ENCODE data around the gene SGTA.

SGTA gene

DNA sequence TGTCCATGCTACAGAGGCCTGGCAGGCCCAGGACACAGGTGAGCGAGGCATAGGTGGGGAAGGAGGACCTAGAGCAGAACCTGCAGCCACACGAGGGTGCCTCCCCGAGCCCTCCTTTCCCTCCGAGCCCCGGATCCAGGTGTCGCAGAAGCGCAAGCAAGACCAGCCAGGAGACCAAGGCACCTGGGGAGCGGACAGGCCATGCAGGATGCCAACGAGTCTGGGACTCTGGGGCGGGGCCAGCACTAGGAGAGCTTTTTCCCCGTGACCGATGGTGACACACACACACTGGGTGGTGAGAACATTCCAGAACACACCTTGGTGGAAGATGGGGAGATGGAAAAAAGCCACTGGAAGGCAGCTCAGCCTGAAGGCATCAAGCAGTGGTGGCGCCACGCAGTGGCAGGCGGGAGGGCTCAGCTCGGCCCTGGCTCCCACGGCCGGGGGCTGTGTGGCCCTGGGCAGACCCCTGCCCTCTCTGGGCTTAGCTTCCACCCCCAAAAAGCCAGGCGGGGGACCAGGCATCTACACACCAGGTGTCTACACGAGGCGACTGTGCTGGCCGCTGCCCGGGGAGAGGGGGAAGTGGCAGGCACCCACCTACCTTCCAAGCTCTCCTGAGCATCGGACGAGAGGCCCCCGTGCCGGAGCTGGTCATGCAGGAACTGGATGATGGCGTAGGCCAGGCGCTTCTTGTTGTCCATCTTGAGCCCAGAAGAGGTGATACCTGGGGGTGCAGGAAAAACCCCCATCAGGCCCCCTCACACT is 14.5 kb downstream of the SGTA start:
- peaks cover 2% of the 10 kb centered on the region for H3K36me3 ChIP-seq (ENCODE audit: control insufficient read depth, insufficient read depth, low read length)
- H2AFZ ChIP-seq: no peak overlapping the region
- no peak for TF ChIP-seq CTCF (IDR thresholded peaks at IDR 0.05)
- H3K27ac ChIP-seq: no peak overlapping the region
- H3K9me3 ChIP-seq (ENCODE audit: control insufficient read depth, low read length): no peaks in the 10 kb centered on the region
- H3K79me2 ChIP-seq: peaks cover 54% of the 10 kb centered on the region
- no peak overlapping the region for H3K4me2 ChIP-seq (ENCODE audit: low read length)
- no peaks in the 10 kb centered on the region for H3K4me1 ChIP-seq
- no peaks in the 10 kb centered on the region for H3K27me3 ChIP-seq (ENCODE audit: control insufficient read depth, insufficient read depth, low read length)
- H3K4me3 ChIP-seq (ENCODE audit: low read depth, low read length): no peak overlapping the region
- H3K9ac ChIP-seq: no peak overlapping the region

DNA sequence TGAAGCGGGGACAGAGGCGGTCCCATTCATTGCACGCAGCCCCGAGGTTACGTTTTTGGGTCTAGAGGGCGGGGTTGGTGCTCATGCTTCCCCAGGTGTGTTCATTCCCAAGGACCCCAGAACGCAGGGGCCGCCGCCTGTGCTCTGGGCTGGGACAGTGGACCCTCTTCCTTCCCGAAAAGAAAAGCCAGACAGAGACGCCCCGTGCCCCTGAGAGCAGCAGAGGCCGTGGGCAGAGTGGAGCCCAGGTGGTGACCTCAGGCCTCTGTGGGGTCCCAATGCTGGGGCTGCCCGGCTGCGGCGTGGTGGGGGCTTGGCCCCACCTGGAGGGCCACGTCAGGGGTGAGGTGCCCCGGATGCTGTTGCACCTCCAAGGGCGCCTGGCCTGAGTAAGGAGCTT is 15.4 kb downstream of the SGTA start:
- Histone ChIP-seq H3K4me3 (ENCODE audit: low read depth, low read length) (no peak overlapping the region), H3K4me2 (ENCODE audit: low read length) (no peak overlapping the region), H3K27ac (no peak overlapping the region), H3K9me3 (ENCODE audit: control insufficient read depth, low read length) (no peaks in the 10 kb centered on the region), H3K4me1 (no peaks in the 10 kb centered on the region), H3K79me2 (peaks cover 53% of the 10 kb centered on the region), H3K9ac (no peak overlapping the region), H2AFZ (no peak overlapping the region), H3K27me3 (ENCODE audit: control insufficient read depth, insufficient read depth, low read length) (no peaks in the 10 kb centered on the region), H3K36me3 (ENCODE audit: control insufficient read depth, insufficient read depth, low read length) (peaks cover 2% of the 10 kb centered on the region)
- TF ChIP-seq CTCF (IDR thresholded peaks at IDR 0.05): no peak

- H3K4me2 ChIP-seq (ENCODE audit: low read length): no peak overlapping the region
- no peak overlapping the region for H3K4me3 ChIP-seq (ENCODE audit: low read depth, low read length)
- H3K9me3 ChIP-seq (ENCODE audit: control insufficient read depth, low read length): no peaks in the 10 kb centered on the region
- no peak for TF ChIP-seq CTCF (IDR thresholded peaks at IDR 0.05)
- no peak overlapping the region for H3K9ac ChIP-seq
- H2AFZ ChIP-seq: no peak overlapping the region
- H3K27me3 ChIP-seq (ENCODE audit: control insufficient read depth, insufficient read depth, low read length): no peaks in the 10 kb centered on the region
- peaks cover 2% of the 10 kb centered on the region for H3K36me3 ChIP-seq (ENCODE audit: control insufficient read depth, insufficient read depth, low read length)
- H3K4me1 ChIP-seq: no peaks in the 10 kb centered on the region
- peaks cover 45% of the 10 kb centered on the region for H3K79me2 ChIP-seq
- no peak overlapping the region for H3K27ac ChIP-seq
Measured at GRCh38 chr19:2766594-2767372, 16.3 kb downstream of the SGTA start.

DNA sequence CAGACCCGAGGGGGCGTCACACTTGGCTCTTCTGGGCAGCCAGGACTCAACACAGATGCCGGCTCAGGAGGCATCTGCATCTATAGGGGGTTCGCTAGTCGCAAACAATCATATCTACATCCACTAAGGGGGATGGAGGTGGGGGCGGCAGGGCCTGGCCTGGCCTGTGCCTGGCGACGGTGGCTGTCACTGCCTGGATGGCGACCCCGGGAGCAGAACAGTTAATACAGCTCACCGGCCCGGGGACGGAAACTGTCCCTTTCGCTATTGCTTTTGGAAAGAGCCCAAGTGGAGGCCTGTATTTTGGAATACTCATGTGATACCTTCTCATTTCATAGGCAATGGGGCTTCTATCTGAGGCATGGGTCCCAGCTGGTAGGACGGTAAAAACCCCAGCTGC is 17.7 kb downstream of the SGTA start:
- TF ChIP-seq CTCF (IDR thresholded peaks at IDR 0.05): no peak
- no peak overlapping the region for H3K4me3 ChIP-seq (ENCODE audit: low read depth, low read length)
- no peak overlapping the region for H3K9ac ChIP-seq
- no peaks in the 10 kb centered on the region for H3K4me1 ChIP-seq
- no peak overlapping the region for H3K27ac ChIP-seq
- no peak overlapping the region for H3K4me2 ChIP-seq (ENCODE audit: low read length)
- no peaks in the 10 kb centered on the region for H3K27me3 ChIP-seq (ENCODE audit: control insufficient read depth, insufficient read depth, low read length)
- peaks cover 31% of the 10 kb centered on the region for H3K79me2 ChIP-seq
- peaks cover 2% of the 10 kb centered on the region for H3K36me3 ChIP-seq (ENCODE audit: control insufficient read depth, insufficient read depth, low read length)
- no peak overlapping the region for H2AFZ ChIP-seq
- H3K9me3 ChIP-seq (ENCODE audit: control insufficient read depth, low read length): no peaks in the 10 kb centered on the region
